Measurements from ENCODE around the gene KLHL22. TPM values are rescaled to one million over a fixed set of nuclear protein-coding genes. Genes with fewer than 3 reads are reported as not detected.
"Not testable (repeated sequence)": the region's sequence is repeated elsewhere in the genome, so short reads cannot be mapped to it uniquely, and the experiment has no call there.

Gene KLHL22
- total RNA-seq = 10 to 100 TPM; 38.0 to 76.9 (median 61.0) TPM

- Histone ChIP-seq H3K4me1 (peaks cover 7 to 17% of the 10 kb centered on the region in 2 donors), H3K27me3 (no peaks in the 10 kb centered on the region), H3K9me3 (no peaks in the 10 kb centered on the region), H3K36me3 (no peaks in the 10 kb centered on the region), H3K4me3 (replicated peaks in 1 of 3) (peak within 1 kb of the TSS; percentile 24 to 91 (median 78)), H3K27ac (peak within 1 kb of the TSS; percentile 87 to 92 (median 90))
- intact Hi-C loops (cut with DNase I) = loop anchor here (5.0 kb wide), 2 partner anchors 73 to 77 kb away; no protein-coding TSS in a partner anchor
- TF ChIP-seq POLR2A (IDR thresholded peaks at IDR 0.05) = no peak
- TF ChIP-seq CTCF (IDR thresholded peaks at IDR 0.05) = no peak
- peak; percentile 63 to 64 for DNase-seq
- 1 to 10% methylated on average over 3 to 11 of the region's 108 CpGs for WGBS, 2 donors
Measured at GRCh38 chr22:20494978-20495860, at the start of gene KLHL22. Gene KLHL22, minus strand, starts transcription at chr22:20495795. Its CDS starts 6,584 bp downstream, at chr22:20489211.

- DNase-seq; H3K27ac ChIP-seq; H3K27me3 ChIP-seq; H3K9me3 ChIP-seq; H3K4me3 ChIP-seq (replicated peaks in 1 of 3); intact Hi-C loops (cut with DNase I); H3K36me3 ChIP-seq: not testable (repeated sequence)
- peaks cover 28 to 29% of the 10 kb centered on the region in 2 donors for H3K4me1 ChIP-seq
- 96 to 98% methylated on average over 3 of the region's 3 CpGs for WGBS, 2 donors
Measured at GRCh38 chr22:20545318-20545634, 49.7 kb upstream of the KLHL22 start.

GRCh38 chr22:20542736-20543135 is 47.1 kb upstream of the KLHL22 start:
- Histone ChIP-seq H3K27ac (no peak overlapping the region), H3K9me3 (no peaks in the 10 kb centered on the region), H3K36me3 (peaks cover 4 to 7% of the 10 kb centered on the region in 2 donors), H3K4me3 (replicated peaks in 1 of 3) (no peak overlapping the region), H3K27me3 (no peaks in the 10 kb centered on the region), H3K4me1 (peaks cover 10 to 14% of the 10 kb centered on the region in 2 donors)
- no peak for DNase-seq
- TF ChIP-seq CTCF (IDR thresholded peaks at IDR 0.05) (no peak), POLR2A (IDR thresholded peaks at IDR 0.05) (no peak)
- intact Hi-C loops (cut with DNase I) = no loop called here

- DNase-seq = no peak
- Histone ChIP-seq H3K27ac (no peak overlapping the region), H3K4me1 (peaks cover 8 to 17% of the 10 kb centered on the region in 2 donors), H3K9me3 (no peaks in the 10 kb centered on the region), H3K27me3 (no peaks in the 10 kb centered on the region), H3K36me3 (peaks cover 7 to 8% of the 10 kb centered on the region in 2 donors), H3K4me3 (replicated peaks in 1 of 3) (no peak overlapping the region)
- TF ChIP-seq POLR2A (IDR thresholded peaks at IDR 0.05) (no peak), CTCF (IDR thresholded peaks at IDR 0.05) (no peak)
- intact Hi-C loops (cut with DNase I) = no loop called here
- 97 to 98% methylated on average over 3 of the region's 3 CpGs for WGBS, 2 donors
Measured at GRCh38 chr22:20542055-20542454, 46.5 kb upstream of the KLHL22 start.

GRCh38 chr22:20538875-20539274 is 43.3 kb upstream of the KLHL22 start:
- H3K4me1 ChIP-seq = peaks cover 3 to 12% of the 10 kb centered on the region in 2 donors
- H3K27ac ChIP-seq; H3K27me3 ChIP-seq; intact Hi-C loops (cut with DNase I); H3K9me3 ChIP-seq; H3K4me3 ChIP-seq (replicated peaks in 1 of 3); DNase-seq; H3K36me3 ChIP-seq: not testable (repeated sequence)
- 98 to 99% methylated on average over 8 of the region's 8 CpGs for WGBS, 2 donors

- Histone ChIP-seq H3K27ac (no peak overlapping the region), H3K4me3 (replicated peaks in 1 of 3) (no peak overlapping the region), H3K36me3 (peaks cover 7 to 8% of the 10 kb centered on the region in 2 donors), H3K4me1 (peaks cover 5 to 20% of the 10 kb centered on the region in 2 donors), H3K9me3 (no peaks in the 10 kb centered on the region), H3K27me3 (no peaks in the 10 kb centered on the region)
- TF ChIP-seq POLR2A (IDR thresholded peaks at IDR 0.05) (no peak), CTCF (IDR thresholded peaks at IDR 0.05) (no peak)
- 93 to 97% methylated on average over 7 of the region's 7 CpGs for WGBS, 2 donors
- no peak for DNase-seq
- intact Hi-C loops (cut with DNase I) = no loop called here
Measured at GRCh38 chr22:20537983-20538382, 42.4 kb upstream of the KLHL22 start.
